Peyer's patch (tissue), 4 donors: Measurements from ENCODE around the gene SLC9A5. TPM values are rescaled to one million over a fixed set of nuclear protein-coding genes. Genes with fewer than 3 reads are reported as not detected.

ENCODE experiments used
- DNase-seq, 3 donors: peaks; one replicate each; pipeline ENCODE4 v3.0.0-alpha.2; 2017 to 2019
- H3K27ac ChIP-seq, 4 donors: fragments of 200-600 bp; sonication (generic); one replicate each; pipeline ENCODE4 v1.5.1; 2016 to 2019
- H3K27me3 ChIP-seq, 2 donors: fragments of 200-600 bp; sonication (generic); one replicate each; pipeline ENCODE4 v1.5.1; 2019
- H3K36me3 ChIP-seq, 3 donors: fragments of 200-600 bp; sonication (generic); one replicate each; pipeline ENCODE4 v1.5.1; 2016 to 2019
- H3K4me1 ChIP-seq, 4 donors: fragments of 200-600 bp; sonication (generic); one replicate each; pipeline ENCODE4 v1.5.1; 2016 to 2019
- H3K4me3 ChIP-seq, 4 donors: fragments of 200-600 bp; sonication (generic); 1 replicate in 3 of 4; 2 replicates in 1 of 4; pipeline ENCODE4 v1.5.1; 2016 to 2019; ENCODE audit warnings: mild to moderate bottlenecking in 1 of 4
- H3K9me3 ChIP-seq, 4 donors: fragments of 200-600 bp; sonication (generic); one replicate each; pipeline ENCODE4 v1.5.1; 2016 to 2019; ENCODE audit warnings: mild to moderate bottlenecking in 1 of 4
- CTCF ChIP-seq, 6 experiments: fragments of 450-650 bp in 4 of 6; fragments of 200-600 bp in 2 of 6; sonication (generic) in 1 of 6; IDR thresholded peaks; one replicate each; pipeline ENCODE4 v1.5.1; 2017 to 2019; ENCODE audit warnings: antibody characterized with exemption in 6 of 6, mild to moderate bottlenecking in 3 of 6, moderate library complexity in 1 of 6
- POLR2A ChIP-seq, 2 donors: fragments of 450-650 bp; IDR thresholded peaks; one replicate each; pipeline ENCODE4 v1.5.1; 2017; ENCODE audit warnings: antibody characterized with exemption in 2 of 2, mild to moderate bottlenecking in 2 of 2, moderate library complexity in 2 of 2
- total RNA-seq, 4 donors: library from RNA; depleted of rRNA; stranded (reverse); fragments of >200 nt; gene quantifications; one replicate each; pipeline ENCODE4 v1.1.0, GENCODE V29; 2016

The SLC9A5 gene
- total RNA-seq, 4 donors from 2014 or later = 1.2 to 2.2 (median 1.8) TPM

- TF ChIP-seq CTCF (IDR thresholded peaks at IDR 0.05) = no peak
- TF ChIP-seq POLR2A (IDR thresholded peaks at IDR 0.05) = no peak
- Histone ChIP-seq H3K4me1 (no peaks in the 10 kb centered on the region), H3K9me3 (no peaks in the 10 kb centered on the region), H3K36me3 (no peaks in the 10 kb centered on the region), H3K4me3 (no peak overlapping the region), H3K27me3 (no peaks in the 10 kb centered on the region), H3K27ac (no peak overlapping the region)
- no peak for DNase-seq
Measured at GRCh38 chr16:67294171-67294757, 45.5 kb downstream of the SLC9A5 start.

- Histone ChIP-seq H3K4me3 (no peak overlapping the region), H3K27ac (no peak overlapping the region), H3K9me3 (no peaks in the 10 kb centered on the region), H3K36me3 (no peaks in the 10 kb centered on the region), H3K4me1 (no peaks in the 10 kb centered on the region), H3K27me3 (no peaks in the 10 kb centered on the region)
- TF ChIP-seq CTCF (IDR thresholded peaks at IDR 0.05) (no peak), POLR2A (IDR thresholded peaks at IDR 0.05) (no peak)
- no peak for DNase-seq
Measured at GRCh38 chr16:67294938-67295361, 46.2 kb downstream of the SLC9A5 start.

GRCh38 chr16:67296420-67296819, 47.6 kb downstream of the SLC9A5 start:
- no peak for DNase-seq
- Histone ChIP-seq H3K27me3 (no peaks in the 10 kb centered on the region), H3K4me1 (no peaks in the 10 kb centered on the region), H3K9me3 (no peaks in the 10 kb centered on the region), H3K27ac (no peak overlapping the region), H3K4me3 (no peak overlapping the region), H3K36me3 (no peaks in the 10 kb centered on the region)
- TF ChIP-seq POLR2A (IDR thresholded peaks at IDR 0.05) = no peak
- TF ChIP-seq CTCF (IDR thresholded peaks at IDR 0.05) = no peak

GRCh38 chr16:67298277-67298676, 49.5 kb downstream of the SLC9A5 start:
- DNase-seq = no peak
- Histone ChIP-seq H3K9me3 (no peaks in the 10 kb centered on the region), H3K27me3 (no peaks in the 10 kb centered on the region), H3K36me3 (no peaks in the 10 kb centered on the region), H3K4me3 (no peak overlapping the region), H3K4me1 (no peaks in the 10 kb centered on the region), H3K27ac (no peak overlapping the region)
- no peak for TF ChIP-seq POLR2A (IDR thresholded peaks at IDR 0.05)
- TF ChIP-seq CTCF (IDR thresholded peaks at IDR 0.05) = no peak

- Histone ChIP-seq H3K4me3 (no peak overlapping the region), H3K4me1 (no peaks in the 10 kb centered on the region), H3K27me3 (no peaks in the 10 kb centered on the region), H3K27ac (no peak overlapping the region), H3K36me3 (no peaks in the 10 kb centered on the region), H3K9me3 (no peaks in the 10 kb centered on the region)
- no peak for TF ChIP-seq POLR2A (IDR thresholded peaks at IDR 0.05)
- TF ChIP-seq CTCF (IDR thresholded peaks at IDR 0.05) = no peak
- peak in 1 of 3 donors; percentile 23 for DNase-seq
Measured at GRCh38 chr16:67299269-67299668, 50.5 kb downstream of the SLC9A5 start.
